Endothelial cell of umbilical vein (primary cell): ENCODE data around the gene GLRA2.

ENCODE experiments used
- EZH2 ChIP-seq: IDR thresholded peaks from 2 replicates; pipeline ENCODE4 v1.6.1; 2012; ENCODE audit warnings: borderline replicate concordance, low read depth, mild to moderate bottlenecking, moderate library complexity, low read length, inconsistent platforms; ENCODE audit not compliant: severe bottlenecking
- MAX ChIP-seq: IDR thresholded peaks from 2 replicates; pipeline ENCODE4 v1.6.1; 2011; ENCODE audit not compliant: insufficient read depth, insufficient read length
- MYC ChIP-seq: IDR thresholded peaks from one replicate; pipeline ENCODE4 v1.6.1; 2011; ENCODE audit warnings: mild to moderate bottlenecking, low read depth, low read length
- POLR2A ChIP-seq: IDR thresholded peaks from 2 replicates; pipeline ENCODE4 v1.6.1; 2012; ENCODE audit warnings: low read depth, mild to moderate bottlenecking, control low read depth, low read length
- POLR2AphosphoS5 ChIP-seq: IDR thresholded peaks from 2 replicates; pipeline ENCODE4 v1.6.1; 2012; ENCODE audit warnings: low read depth, mild to moderate bottlenecking, control low read depth, low read length, moderate library complexity; ENCODE audit not compliant: insufficient read depth
- TF ChIP-seq, protein P1 (sequence below), 2 donors: IDR thresholded peaks; 1 replicate in 1 of 2; 2 replicates in 1 of 2; pipeline ENCODE4 v1.5.1; 2011; ENCODE audit warnings: low read length in 2 of 2, mild to moderate bottlenecking in 2 of 2, moderate library complexity in 2 of 2, control low read depth in 1 of 2, inconsistent platforms in 1 of 2, low read depth in 1 of 2; ENCODE audit not compliant: insufficient read depth in 1 of 2; ENCODE audit errors: extremely low read depth in 1 of 2

DNA sequence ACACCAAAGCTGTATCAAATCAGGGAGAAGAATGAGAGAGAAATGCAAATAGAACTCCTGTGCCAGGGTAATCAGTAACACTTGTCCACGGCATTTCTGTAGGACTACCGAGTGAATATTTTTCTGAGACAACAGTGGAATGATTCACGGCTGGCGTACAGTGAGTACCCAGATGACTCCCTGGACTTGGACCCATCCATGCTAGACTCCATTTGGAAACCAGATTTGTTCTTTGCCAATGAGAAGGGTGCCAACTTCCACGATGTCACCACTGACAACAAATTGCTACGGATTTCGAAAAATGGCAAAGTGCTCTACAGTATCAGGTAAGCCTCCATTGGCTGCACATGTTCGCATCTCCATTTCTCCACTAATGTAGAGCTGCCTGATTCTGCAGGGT is 51.7 kb downstream of the GLRA2 start:
- TF ChIP-seq, protein P1, sequence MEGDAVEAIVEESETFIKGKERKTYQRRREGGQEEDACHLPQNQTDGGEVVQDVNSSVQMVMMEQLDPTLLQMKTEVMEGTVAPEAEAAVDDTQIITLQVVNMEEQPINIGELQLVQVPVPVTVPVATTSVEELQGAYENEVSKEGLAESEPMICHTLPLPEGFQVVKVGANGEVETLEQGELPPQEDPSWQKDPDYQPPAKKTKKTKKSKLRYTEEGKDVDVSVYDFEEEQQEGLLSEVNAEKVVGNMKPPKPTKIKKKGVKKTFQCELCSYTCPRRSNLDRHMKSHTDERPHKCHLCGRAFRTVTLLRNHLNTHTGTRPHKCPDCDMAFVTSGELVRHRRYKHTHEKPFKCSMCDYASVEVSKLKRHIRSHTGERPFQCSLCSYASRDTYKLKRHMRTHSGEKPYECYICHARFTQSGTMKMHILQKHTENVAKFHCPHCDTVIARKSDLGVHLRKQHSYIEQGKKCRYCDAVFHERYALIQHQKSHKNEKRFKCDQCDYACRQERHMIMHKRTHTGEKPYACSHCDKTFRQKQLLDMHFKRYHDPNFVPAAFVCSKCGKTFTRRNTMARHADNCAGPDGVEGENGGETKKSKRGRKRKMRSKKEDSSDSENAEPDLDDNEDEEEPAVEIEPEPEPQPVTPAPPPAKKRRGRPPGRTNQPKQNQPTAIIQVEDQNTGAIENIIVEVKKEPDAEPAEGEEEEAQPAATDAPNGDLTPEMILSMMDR (IDR thresholded peaks at IDR 0.05; ENCODE audit: extremely low read depth in 1 of 2, insufficient read depth in 1 of 2, low read depth in 1 of 2, low read length in 2 of 2), result no peak
- no peak for TF ChIP-seq MAX
- TF ChIP-seq EZH2, result no peak
- no peak for TF ChIP-seq POLR2A
- no peak for TF ChIP-seq POLR2AphosphoS5
- no peak for TF ChIP-seq MYC
